Testis (tissue), 2 donors: Measurements from ENCODE around the gene ZNF205.

ENCODE experiments used
- POLR2A ChIP-seq: fragments of 450-650 bp; IDR thresholded peaks from one replicate; pipeline ENCODE4 v1.6.1; 2017; ENCODE audit warnings: antibody characterized with exemption, mild to moderate bottlenecking, moderate library complexity
- TF ChIP-seq, protein P1 (sequence below), 3 experiments: fragments of 450-650 bp in 2 of 3; fragments of 200-600 bp in 1 of 3; sonication (generic) in 1 of 3; IDR thresholded peaks; one replicate each; pipeline ENCODE4 v1.5.1; 2016 to 2019; ENCODE audit warnings: antibody characterized with exemption in 3 of 3, mild to moderate bottlenecking in 2 of 3, moderate library complexity in 1 of 3

DNA sequence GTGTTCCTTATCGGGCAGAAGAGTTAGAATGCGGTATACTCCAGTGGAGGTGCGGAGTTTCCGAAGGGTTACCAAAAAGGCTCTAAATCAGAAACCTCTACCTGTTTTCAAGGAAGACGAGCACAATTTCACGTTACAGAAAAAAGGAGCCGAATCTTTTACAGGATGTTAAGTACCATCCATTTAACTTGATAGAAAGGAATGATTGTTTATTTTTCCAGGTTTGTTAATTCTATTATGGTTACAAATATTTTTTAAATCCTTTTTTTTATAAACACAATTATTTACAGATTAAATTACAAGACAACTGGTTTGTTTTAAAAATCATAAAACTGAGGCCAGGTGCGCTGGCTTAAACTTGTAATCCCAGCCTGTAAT is 40.6 kb downstream of the ZNF205 start:
- TF ChIP-seq, protein P1, sequence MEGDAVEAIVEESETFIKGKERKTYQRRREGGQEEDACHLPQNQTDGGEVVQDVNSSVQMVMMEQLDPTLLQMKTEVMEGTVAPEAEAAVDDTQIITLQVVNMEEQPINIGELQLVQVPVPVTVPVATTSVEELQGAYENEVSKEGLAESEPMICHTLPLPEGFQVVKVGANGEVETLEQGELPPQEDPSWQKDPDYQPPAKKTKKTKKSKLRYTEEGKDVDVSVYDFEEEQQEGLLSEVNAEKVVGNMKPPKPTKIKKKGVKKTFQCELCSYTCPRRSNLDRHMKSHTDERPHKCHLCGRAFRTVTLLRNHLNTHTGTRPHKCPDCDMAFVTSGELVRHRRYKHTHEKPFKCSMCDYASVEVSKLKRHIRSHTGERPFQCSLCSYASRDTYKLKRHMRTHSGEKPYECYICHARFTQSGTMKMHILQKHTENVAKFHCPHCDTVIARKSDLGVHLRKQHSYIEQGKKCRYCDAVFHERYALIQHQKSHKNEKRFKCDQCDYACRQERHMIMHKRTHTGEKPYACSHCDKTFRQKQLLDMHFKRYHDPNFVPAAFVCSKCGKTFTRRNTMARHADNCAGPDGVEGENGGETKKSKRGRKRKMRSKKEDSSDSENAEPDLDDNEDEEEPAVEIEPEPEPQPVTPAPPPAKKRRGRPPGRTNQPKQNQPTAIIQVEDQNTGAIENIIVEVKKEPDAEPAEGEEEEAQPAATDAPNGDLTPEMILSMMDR (IDR thresholded peaks at IDR 0.05), result no peak
- no peak for TF ChIP-seq POLR2A
